Progenitor cell of endocrine pancreas (in vitro differentiated cells): ENCODE data around the gene RPTOR. TPM values are rescaled to one million over a fixed set of nuclear protein-coding genes. Genes with fewer than 3 reads are reported as not detected.

Experiments used
- DNase-seq: peaks from one replicate; pipeline ENCODE4 v3.0.0; 2021; ENCODE audit warnings: low spot score; ENCODE audit not compliant: unreplicated experiment
- H3K27ac Mint-ChIP-seq: 2 replicates; pipeline ENCODE4 v1.8.0; 2021; ENCODE audit warnings: mild to moderate bottlenecking, moderate library complexity, mixed read lengths
- H3K27me3 Mint-ChIP-seq: 2 replicates; pipeline ENCODE4 v1.8.0; 2021; ENCODE audit warnings: mixed read lengths
- H3K36me3 Mint-ChIP-seq: 2 replicates; pipeline ENCODE4 v1.8.0; 2022; ENCODE audit warnings: mixed read lengths; ENCODE audit not compliant: insufficient read depth
- H3K4me1 Mint-ChIP-seq: 2 replicates; pipeline ENCODE4 v1.8.0; 2021; ENCODE audit warnings: low read depth, mixed read lengths
- H3K4me3 Mint-ChIP-seq: 2 replicates; pipeline ENCODE4 v1.8.0; 2021; ENCODE audit warnings: low read depth, mild to moderate bottlenecking, moderate library complexity, mixed read lengths
- H3K9me3 Mint-ChIP-seq: 2 replicates; pipeline ENCODE4 v1.8.0; 2021; ENCODE audit warnings: low read depth, mixed read lengths
- total RNA-seq: library from RNA; stranded (reverse); gene quantifications from 2 replicates; pipeline ENCODE4 v1.2.1, GENCODE V29; 2021
- TF ChIP-seq, protein P1 (sequence below): fragments of 200-600 bp; sonication (generic); IDR thresholded peaks from one replicate; pipeline ENCODE4 v1.5.0; 2021; ENCODE audit warnings: antibody characterized with exemption, mild to moderate bottlenecking; ENCODE audit not compliant: unreplicated experiment

Gene RPTOR
- total RNA-seq, 1 donor from 2014 or later: 40.0 TPM

- H3K4me3 Mint-ChIP-seq: no peak overlapping the region
- peaks cover 28% of the 10 kb centered on the region for H3K27me3 Mint-ChIP-seq
- peaks cover 7% of the 10 kb centered on the region for H3K36me3 Mint-ChIP-seq
- peaks cover 2% of the 10 kb centered on the region for H3K4me1 Mint-ChIP-seq
- no peak overlapping the region for H3K27ac Mint-ChIP-seq
- H3K9me3 Mint-ChIP-seq: no peaks in the 10 kb centered on the region
- no peak for DNase-seq
- TF ChIP-seq, protein P1, sequence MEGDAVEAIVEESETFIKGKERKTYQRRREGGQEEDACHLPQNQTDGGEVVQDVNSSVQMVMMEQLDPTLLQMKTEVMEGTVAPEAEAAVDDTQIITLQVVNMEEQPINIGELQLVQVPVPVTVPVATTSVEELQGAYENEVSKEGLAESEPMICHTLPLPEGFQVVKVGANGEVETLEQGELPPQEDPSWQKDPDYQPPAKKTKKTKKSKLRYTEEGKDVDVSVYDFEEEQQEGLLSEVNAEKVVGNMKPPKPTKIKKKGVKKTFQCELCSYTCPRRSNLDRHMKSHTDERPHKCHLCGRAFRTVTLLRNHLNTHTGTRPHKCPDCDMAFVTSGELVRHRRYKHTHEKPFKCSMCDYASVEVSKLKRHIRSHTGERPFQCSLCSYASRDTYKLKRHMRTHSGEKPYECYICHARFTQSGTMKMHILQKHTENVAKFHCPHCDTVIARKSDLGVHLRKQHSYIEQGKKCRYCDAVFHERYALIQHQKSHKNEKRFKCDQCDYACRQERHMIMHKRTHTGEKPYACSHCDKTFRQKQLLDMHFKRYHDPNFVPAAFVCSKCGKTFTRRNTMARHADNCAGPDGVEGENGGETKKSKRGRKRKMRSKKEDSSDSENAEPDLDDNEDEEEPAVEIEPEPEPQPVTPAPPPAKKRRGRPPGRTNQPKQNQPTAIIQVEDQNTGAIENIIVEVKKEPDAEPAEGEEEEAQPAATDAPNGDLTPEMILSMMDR: no peak
Measured at GRCh38 chr17:80999536-81000333, 455.1 kb downstream of the RPTOR start.

DNA sequence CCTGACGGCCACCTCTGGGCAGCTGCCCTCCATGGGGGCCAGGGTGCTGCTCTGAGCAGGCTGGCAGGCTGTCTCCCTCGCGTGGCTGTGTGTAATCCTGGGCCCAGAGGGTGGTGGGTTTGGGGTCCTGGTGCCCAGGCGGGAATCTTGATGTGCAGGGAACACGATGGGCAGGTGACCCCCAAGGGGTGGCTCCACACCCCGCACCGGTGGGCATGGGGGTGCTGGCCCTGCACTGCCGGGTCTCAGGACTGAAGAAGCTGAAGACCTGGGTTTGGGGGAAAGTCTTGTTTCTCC is 455.6 kb downstream of the RPTOR start:
- no peak for DNase-seq
- Mint-ChIP-seq H3K9me3 (no peaks in the 10 kb centered on the region), H3K36me3 (peaks cover 7% of the 10 kb centered on the region), H3K27ac (no peak overlapping the region), H3K27me3 (peaks cover 31% of the 10 kb centered on the region), H3K4me3 (no peak overlapping the region), H3K4me1 (peaks cover 3% of the 10 kb centered on the region)
- TF ChIP-seq, protein P1: no peak

- no peak overlapping the region for H3K27ac Mint-ChIP-seq
- no peak for DNase-seq
- peaks cover 31% of the 10 kb centered on the region for H3K27me3 Mint-ChIP-seq
- no peak overlapping the region for H3K4me3 Mint-ChIP-seq
- TF ChIP-seq, protein P1: no peak
- peaks cover 3% of the 10 kb centered on the region for H3K36me3 Mint-ChIP-seq
- H3K4me1 Mint-ChIP-seq: peaks cover 3% of the 10 kb centered on the region
- H3K9me3 Mint-ChIP-seq: no peaks in the 10 kb centered on the region
Measured at GRCh38 chr17:81000631-81001357, 456.2 kb downstream of the RPTOR start.

DNA sequence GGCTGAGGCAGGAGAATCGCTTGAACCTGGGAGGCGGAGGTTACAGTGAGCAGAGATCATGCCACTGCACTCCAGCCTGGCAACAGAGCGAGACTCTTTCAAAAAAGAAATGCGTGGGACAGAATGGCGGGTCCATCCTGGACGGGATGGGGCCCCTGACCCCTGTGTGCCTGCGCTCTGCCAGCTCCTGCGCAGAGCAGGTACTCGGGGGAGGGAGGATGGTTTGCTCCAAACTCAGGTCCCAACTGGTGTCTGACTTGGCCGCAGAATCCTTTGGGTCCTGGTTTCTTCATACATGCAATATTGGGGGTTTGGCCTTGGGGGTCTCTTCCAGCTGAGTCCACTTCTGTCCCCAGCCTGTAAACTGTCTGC is 457.4 kb downstream of the RPTOR start:
- no peaks in the 10 kb centered on the region for H3K9me3 Mint-ChIP-seq
- no peak overlapping the region for H3K4me3 Mint-ChIP-seq
- TF ChIP-seq, protein P1: no peak
- H3K27ac Mint-ChIP-seq: no peak overlapping the region
- DNase-seq: no peak
- H3K27me3 Mint-ChIP-seq: peaks cover 41% of the 10 kb centered on the region
- peaks cover 2% of the 10 kb centered on the region for H3K36me3 Mint-ChIP-seq
- H3K4me1 Mint-ChIP-seq: peaks cover 3% of the 10 kb centered on the region

DNA sequence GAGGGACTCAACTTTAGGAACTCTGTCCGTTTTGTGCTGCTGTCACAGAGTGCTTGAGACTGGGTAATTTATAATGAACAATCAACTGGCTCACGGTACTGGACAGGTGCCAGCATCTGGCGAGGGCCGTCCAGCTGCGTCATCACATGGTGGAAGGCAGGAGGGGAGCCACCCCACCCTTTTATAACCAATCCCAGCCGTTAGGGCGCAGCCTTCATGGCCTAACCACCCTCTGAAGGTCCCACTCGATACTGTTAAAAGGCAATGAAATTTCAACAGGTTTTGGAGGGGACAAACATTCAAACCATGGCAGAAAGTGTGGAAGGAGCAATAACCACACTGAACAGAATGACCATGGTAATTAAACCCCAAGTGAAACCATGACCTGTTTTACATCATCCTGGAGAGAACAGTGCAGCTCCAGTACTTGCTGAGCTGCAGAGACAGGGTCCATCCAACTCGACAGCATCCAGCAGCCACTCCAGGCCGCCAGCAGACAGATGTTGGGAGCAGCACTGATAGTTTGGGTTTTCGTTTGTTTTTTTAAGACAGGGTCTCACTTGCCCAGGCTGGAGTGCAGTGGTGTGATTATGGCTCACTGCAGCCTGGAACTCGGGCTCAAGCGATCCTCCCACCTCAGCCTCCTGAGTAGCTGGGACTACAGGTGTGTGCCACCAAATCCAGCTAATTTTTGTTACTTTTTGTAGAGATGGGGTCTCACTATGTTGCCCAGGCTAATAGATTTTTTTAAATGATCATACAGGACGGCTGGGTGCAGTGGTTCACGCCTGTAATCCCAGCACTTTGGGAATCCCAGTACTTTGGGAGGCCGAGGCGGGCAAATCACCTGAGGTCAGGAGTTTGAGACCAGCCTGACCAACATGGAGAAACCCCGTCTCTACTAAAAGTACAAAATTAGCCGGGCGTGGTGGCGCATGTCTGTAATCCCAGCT is 458.0 kb downstream of the RPTOR start:
- H3K36me3 Mint-ChIP-seq: peaks cover 2% of the 10 kb centered on the region
- H3K4me3 Mint-ChIP-seq: no peak overlapping the region
- peaks cover 3% of the 10 kb centered on the region for H3K4me1 Mint-ChIP-seq
- peaks cover 48% of the 10 kb centered on the region for H3K27me3 Mint-ChIP-seq
- DNase-seq: no peak
- no peaks in the 10 kb centered on the region for H3K9me3 Mint-ChIP-seq
- no peak overlapping the region for H3K27ac Mint-ChIP-seq
- TF ChIP-seq, protein P1: no peak
